Fibroblast of the conjunctiva (primary cell): ENCODE data around the gene TRPM7.

Source experiments
- DNase-seq: peaks from one replicate; pipeline ENCODE4 v3.0.0-alpha.2; 2010; ENCODE audit warnings: low read depth

TRPM7 gene

DNA sequence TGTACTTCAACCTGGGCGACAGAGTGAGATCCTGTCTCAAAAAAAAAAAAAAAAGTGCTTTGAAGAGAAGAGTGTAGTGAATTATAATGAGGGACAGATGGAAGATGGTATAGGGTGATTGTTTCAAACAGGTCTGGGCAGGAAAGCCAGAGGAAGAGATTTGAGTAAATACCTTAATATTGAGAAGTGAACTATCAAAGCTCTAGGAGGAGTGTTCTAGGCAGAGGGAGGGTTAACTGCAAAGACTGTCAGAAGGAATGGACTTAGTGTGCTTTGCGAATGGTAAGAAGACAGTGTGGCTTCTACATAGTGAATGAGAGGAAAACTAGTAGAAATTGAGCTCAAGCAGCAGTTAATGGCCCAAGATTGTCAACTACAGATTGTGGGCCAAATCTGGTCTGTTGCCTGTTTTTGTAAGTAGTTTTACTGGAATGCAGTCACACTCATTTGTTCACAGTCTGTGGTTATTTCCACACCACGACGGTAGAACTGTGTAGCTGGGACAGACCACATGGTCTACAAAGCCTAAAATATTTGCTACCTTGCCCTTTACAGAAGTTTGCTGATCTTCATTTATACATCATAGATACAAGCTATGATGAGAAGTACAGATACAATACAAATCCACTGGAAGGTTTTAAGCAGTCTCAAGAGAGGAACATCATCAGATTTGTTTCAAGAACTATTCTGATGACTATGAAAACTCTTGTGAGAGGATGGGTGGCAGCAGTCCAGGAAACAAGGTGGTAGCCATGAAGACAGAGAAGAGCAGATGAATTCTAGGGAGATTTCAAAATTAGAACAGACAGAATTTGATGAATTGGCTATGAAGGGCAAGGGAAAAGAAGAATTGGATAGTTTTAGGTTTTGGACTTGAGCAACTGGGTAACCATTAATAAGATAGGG, 123.6 kb downstream of the TRPM7 start:
- no peak for DNase-seq

DNA sequence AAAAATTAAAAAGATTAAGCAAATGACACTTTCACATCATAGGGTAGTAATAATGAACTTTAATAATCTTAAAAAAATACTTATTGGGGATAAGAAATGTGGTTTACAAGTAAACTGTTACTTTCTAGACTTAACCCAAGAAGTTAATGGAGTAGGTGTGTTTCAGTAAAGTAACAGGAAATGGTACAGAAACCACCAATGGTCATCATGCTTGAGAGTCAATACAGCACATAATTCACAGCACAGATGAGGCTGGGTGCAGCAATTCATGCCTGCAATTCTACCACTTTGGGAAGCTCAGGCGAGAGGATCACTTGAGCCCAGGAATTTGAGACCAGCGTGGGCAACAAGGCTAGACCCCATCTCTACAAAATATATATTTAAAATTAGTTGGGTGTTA, 128.6 kb downstream of the TRPM7 start:
- DNase-seq = no peak

DNA sequence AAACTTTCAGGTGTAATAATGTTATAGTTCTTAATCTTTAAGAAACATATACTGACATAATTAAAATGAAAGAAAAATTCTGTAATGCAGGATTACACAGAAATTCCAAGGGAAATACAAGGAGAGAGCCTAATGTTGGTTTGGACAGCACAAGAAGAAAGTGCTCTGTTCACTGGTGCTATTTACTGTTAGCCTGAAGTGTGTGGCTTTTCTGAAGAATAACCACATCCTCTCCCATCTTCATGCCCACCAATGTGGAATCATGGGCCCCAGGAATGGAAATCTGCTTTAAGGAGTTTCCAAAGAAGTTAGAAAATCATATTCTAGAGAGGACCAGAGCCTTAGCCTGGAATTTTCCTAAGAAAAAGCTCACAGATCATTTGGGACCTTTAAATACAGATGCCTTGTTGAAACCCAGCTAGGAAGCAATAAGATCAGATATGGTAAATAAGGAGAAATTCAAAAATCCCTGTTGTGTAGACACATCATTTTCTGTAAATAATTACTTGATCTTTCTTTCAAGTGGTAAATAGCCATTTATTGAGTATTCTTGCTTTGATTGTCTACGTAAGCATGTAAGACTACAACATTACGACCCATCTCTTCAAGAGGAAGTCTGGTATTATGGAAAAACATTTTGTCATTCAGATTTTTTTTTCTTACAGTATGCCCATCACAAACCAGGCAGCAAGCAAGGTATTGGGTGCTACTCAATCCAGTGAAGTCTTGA, 129.8 kb downstream of the TRPM7 start:
- no peak for DNase-seq

DNA sequence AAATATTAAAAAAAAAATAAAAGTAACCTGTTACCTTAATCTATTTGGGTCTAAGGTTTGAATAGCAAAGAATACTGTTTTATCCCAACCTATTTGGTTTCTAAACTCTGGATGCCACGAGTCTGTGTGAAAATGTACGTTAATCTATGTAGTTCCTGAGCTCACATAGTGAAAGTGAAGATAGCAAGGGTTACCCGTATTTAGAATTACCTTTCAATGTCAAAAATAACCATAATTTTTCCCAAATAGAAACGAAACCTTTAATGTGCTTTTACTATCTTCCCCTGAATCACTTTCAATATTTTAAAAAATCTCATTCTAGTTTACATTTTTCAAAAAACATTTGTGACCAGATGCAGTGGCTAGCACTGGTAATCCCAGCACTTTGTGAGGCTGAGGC, 134.4 kb downstream of the TRPM7 start:
- DNase-seq = no peak

DNA sequence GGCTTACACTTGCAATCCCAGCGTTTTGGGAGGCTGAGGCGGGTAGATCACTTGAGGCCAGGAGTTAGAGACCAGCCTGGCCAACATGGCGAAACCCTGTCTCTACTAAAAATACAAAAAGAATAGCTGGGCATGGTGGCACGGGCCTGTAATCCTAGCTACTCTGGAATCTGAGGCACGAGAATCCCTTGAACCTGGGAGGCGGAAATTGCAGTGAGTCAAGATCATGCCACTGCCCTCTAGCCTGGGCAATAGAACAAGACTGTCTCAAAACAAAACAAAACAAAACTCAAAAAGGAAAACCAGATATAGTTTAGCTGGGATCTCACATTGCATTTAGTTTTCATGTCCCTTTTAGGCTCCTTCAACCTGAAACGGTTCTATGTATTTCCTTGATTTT, 137.3 kb downstream of the TRPM7 start:
- no peak for DNase-seq

DNA sequence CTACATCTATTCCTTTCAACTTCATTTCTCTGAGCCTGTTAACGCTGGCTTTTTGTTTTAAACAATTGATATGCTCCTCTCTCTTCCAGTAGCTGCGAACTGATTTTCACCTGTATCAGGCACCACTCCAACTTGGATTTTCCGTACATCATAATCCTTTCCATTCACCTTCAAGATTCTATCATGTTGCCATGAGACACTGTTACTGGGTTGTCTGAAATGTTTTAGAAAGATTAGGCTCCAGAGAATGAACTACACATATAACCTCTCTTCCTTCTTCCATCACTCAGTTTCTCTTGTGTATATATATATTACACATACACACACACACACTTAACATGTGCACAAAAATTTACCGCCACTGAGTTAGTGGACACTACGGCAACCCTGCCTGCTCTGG, 140.0 kb downstream of the TRPM7 start, which contains the start of gene USP50:
Gene USP50 (minus strand): TSS at position 101 of the 400 bp plus-strand sequence. CDS start 141 bp downstream, outside the sequence.
- DNase-seq = no peak

DNA sequence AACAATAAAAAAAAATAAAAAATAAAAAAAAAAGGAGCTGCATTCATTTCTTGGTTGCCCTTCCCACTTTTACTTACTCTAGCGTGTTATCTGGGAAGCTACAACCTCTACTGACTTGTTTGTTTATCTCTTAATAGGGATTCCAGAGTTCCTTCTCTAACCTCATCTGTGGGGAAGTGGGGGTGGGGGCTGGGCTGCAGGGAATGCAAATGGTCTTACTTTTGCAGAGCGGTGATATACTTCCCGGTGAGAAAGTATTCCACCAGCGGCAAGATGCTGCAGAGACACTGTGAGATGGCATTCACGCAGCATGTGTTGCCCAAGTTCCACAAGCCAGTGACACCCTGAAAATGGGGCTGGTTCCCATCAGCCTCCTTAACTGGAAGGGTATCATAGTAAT, 142.2 kb downstream of the TRPM7 start:
- no peak for DNase-seq

DNA sequence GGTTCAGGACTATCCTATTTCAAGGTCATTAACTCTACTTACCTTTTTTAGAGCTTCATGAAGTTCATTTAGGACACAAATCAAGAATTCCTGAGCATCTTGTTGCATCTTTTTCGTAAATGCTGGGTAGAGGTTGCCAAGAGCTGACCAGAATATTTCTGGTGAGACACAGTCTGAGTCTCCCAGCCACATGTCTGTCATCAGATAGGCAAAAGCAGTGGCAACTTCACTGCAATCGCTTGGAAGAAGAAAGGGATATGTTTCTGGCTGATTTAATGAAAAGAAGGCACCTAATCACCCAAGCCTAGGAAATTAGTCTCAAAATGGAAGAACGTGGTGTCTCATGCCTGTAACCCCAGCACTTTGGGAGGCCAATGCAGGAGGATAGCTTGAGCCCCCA, 143.0 kb downstream of the TRPM7 start:
- DNase-seq = no peak

DNA sequence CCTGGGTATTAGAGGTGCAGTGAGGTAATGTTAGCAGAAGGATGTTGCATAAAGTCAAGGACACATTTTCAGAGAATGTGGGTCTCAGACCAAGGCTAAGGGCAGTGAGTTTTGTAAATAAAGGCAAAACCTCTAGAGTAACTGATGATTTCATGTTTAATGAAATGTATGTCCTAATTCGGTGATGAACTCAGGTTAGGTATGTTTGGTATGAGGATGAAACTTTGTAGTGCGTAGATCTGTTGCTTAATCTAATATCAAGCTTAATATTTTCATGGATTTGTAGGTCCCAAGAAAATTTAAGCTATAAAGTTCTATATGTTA, 143.7 kb downstream of the TRPM7 start:
- DNase-seq = no peak

DNA sequence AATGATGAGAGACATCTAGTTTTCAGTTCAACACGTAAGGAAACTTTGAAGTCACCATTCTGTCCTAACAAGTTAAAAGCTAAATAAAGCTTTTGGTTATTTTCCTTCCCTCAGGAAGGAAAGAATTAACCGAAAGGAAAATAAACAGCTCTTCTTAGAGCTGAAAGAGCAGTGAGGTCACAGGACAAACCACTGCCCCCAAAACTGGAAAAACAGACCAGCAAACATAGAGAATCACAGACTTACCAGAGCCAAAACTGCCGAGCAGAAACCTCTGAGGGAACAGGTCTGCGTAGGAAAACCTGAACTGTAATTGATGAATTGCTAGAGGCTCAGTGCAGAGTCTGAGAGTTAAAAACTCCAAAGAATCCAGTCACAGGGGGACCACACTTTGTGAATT, 154.8 kb downstream of the TRPM7 start:
- no peak for DNase-seq

DNA sequence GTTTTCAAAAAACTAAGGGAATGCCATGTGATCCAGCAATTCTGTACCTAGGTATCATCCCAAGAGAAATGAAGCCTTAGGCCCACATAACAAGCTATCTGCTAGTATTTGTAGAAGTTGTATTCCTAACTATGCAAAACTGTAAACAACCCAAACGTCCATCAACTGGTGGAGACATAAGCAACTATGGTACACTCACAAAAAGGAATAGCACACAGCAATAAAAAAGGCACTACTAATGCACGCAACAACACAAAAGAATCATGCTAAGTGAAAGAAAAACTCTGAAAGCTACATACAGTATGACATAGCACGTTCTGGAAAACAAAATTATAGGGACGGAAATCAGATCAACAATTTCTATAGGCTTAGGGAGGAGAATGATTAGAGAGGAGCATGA, 155.4 kb downstream of the TRPM7 start:
- DNase-seq = no peak

DNA sequence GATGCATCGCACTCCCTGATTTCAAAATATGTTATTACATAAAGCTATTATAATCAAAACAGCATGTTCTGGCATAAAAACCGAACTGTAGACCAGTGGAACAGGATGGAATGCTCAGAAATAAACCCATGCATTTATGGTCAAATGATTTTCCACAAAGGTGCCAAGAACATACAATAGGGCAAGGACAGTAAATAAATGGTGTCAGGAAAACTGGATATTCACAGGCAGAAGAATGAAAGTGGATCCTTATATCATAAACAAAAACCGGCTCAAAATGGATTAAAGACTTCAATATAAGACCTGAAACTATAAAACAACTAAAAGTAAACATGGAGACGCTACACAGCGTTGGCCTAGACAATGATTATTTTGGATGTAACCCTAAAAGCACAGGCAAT, 162.7 kb downstream of the TRPM7 start:
- DNase-seq = peak; percentile 63

DNA sequence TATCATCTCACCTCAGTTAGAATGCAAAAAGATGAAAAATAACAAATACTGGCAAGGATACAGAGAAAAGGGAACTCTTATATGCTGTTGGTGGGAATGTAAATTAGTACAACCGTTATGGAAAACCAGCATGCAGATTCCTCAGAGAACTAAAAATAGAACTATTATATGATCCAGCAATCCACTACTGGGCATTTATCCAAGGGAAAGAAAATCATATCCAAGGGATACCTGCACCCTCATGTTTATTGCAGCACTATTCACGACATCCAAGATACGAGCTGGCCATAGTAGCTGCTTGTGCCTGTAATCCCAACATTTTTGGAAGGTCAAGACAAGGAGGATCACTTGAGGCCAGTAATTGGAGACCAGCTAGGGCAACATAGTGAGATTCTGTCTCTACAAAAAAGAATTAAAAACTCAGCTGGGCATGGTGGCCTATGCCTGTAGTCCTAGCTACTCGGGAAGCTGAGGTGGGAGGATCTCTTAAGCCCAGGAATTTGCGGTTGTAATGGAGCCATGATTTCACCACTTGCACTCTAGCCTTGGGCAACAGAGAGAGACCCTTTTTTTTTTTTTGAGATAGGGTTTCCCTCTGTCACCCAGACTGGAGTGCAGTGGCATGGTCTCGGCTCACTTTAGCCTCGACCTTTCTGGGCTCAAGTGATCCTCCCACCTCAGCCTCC, 166.7 kb downstream of the TRPM7 start:
- DNase-seq = no peak

DNA sequence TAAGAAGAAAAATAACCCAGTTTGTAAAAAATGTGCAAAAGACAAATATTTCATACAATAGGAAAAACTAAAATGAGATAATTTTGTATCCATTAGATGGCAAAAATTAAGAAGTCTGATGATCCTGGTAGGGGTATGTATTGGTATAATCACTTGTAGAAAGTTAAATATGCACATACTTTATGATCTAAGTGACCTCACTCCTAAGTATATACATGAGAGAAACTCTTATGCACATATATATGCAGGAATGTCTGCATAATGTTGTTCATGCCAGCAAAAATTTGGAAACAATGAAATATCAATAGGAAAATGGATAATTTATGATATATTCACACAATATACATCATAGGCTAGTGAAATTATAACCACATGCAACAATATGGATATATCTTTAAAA, 173.6 kb downstream of the TRPM7 start:
- DNase-seq = no peak
